DOHH2 (cell line): ENCODE results near the gene XNDC1N.

Experiments used
- CTCF ChIP-seq: fragments of 200-600 bp; sonication (generic); IDR thresholded peaks from one replicate; pipeline ENCODE4 v1.5.1; 2014; ENCODE audit warnings: antibody characterized with exemption, mild to moderate bottlenecking, low read depth, low read length; ENCODE audit not compliant: poor library complexity, severe bottlenecking
- EZH2phosphoT487 ChIP-seq: fragments of 200-600 bp; sonication (generic); IDR thresholded peaks from 2 replicates; pipeline ENCODE4 v1.6.1; 2017; ENCODE audit warnings: borderline replicate concordance, mild to moderate bottlenecking, antibody characterized with exemption, low read length, moderate library complexity, mixed read lengths

GRCh38 chr11:71933141-71933933, 4.9 kb upstream of the XNDC1N start:
- TF ChIP-seq EZH2phosphoT487 (no peak), CTCF (no peak)
